Non-pigmented ciliary epithelial cell (primary cell): ENCODE data around the gene ARHGEF33.

Source experiments
- DNase-seq: peaks from one replicate; pipeline ENCODE4 v3.0.0-alpha.2; 2010; ENCODE audit warnings: low read depth

The ARHGEF33 gene

GRCh38 chr2:38889575-38889974 is at the start of gene ARHGEF33:
ARHGEF33 (plus strand) TSS chr2:38889875; CDS start chr2:38919448, 29,573 bp downstream.
- no peak for DNase-seq

GRCh38 chr2:38850045-38850444 is 39.6 kb upstream of the ARHGEF33 start:
- DNase-seq, result no peak

GRCh38 chr2:38856165-38856564 is 33.5 kb upstream of the ARHGEF33 start:
- DNase-seq, result no peak

- no peak for DNase-seq
Observed at GRCh38 chr2:38862476-38862875, 27.2 kb upstream of the ARHGEF33 start.

GRCh38 chr2:38863061-38863695 is 26.5 kb upstream of the ARHGEF33 start:
- no peak for DNase-seq

- no peak for DNase-seq
Observed at GRCh38 chr2:38866773-38867443, 22.8 kb upstream of the ARHGEF33 start.

GRCh38 chr2:38871432-38871831 is 18.2 kb upstream of the ARHGEF33 start:
- no peak for DNase-seq

GRCh38 chr2:38873763-38874162 is 15.9 kb upstream of the ARHGEF33 start:
- DNase-seq, result no peak

GRCh38 chr2:38875227-38875575 is 14.5 kb upstream of the ARHGEF33 start:
- DNase-seq, result no peak

GRCh38 chr2:38875576-38876367 is 13.9 kb upstream of the ARHGEF33 start, which contains the start of the genes DHX57 and MORN2:
DHX57 (minus strand) TSS chr2:38875934; CDS start chr2:38868405, 7,529 bp downstream.
MORN2 (plus strand) TSS chr2:38875976.
- peak; percentile 31 for DNase-seq

GRCh38 chr2:38876407-38876806 is 13.3 kb upstream of the ARHGEF33 start:
- DNase-seq, result no peak

GRCh38 chr2:38886063-38886462 is 3.6 kb upstream of the ARHGEF33 start:
- no peak for DNase-seq

- DNase-seq, result no peak
Observed at GRCh38 chr2:38887347-38887746, 2.3 kb upstream of the ARHGEF33 start.

- DNase-seq, result no peak
Observed at GRCh38 chr2:38887902-38888554, 1.6 kb upstream of the ARHGEF33 start.

- no peak for DNase-seq
Observed at GRCh38 chr2:38889045-38889444, 630 bp upstream of the ARHGEF33 start.

GRCh38 chr2:38892819-38893218 is 3.1 kb downstream of the ARHGEF33 start:
- no peak for DNase-seq

GRCh38 chr2:38898256-38898655 is 8.6 kb downstream of the ARHGEF33 start:
- no peak for DNase-seq

GRCh38 chr2:38900726-38901125 is 11.1 kb downstream of the ARHGEF33 start:
- DNase-seq, result no peak

GRCh38 chr2:38905251-38905650 is 15.6 kb downstream of the ARHGEF33 start:
- no peak for DNase-seq

GRCh38 chr2:38907242-38907641 is 17.6 kb downstream of the ARHGEF33 start:
- no peak for DNase-seq

GRCh38 chr2:38907743-38908562 is 18.3 kb downstream of the ARHGEF33 start:
- DNase-seq, result no peak

- no peak for DNase-seq
Observed at GRCh38 chr2:38909872-38910271, 20.2 kb downstream of the ARHGEF33 start.
